SK-N-MC (cell line): Measurements from ENCODE around the gene STKLD1.

ENCODE experiments used
- EZH2 ChIP-seq: fragments of 200-600 bp; sonication (generic); IDR thresholded peaks from one replicate; pipeline ENCODE4 v1.6.1; 2017; ENCODE audit warnings: antibody characterized with exemption
- FOXP2 ChIP-seq: optimal IDR thresholded peaks from 2 replicates; pipeline ENCODE3; 2011; ENCODE audit warnings: mild to moderate bottlenecking, moderate library complexity; ENCODE audit not compliant: insufficient read depth; ENCODE audit errors: extremely low read length, control extremely low read depth
- POLR2AphosphoS5 ChIP-seq: IDR thresholded peaks from 2 replicates; pipeline ENCODE4 v1.6.1; 2012; ENCODE audit warnings: mild to moderate bottlenecking, low read depth, low read length, borderline replicate concordance

GRCh38 chr9:133448487-133448972, 72.4 kb downstream of the STKLD1 start:
- TF ChIP-seq EZH2: no peak
- no peak for TF ChIP-seq POLR2AphosphoS5
- no peak for TF ChIP-seq FOXP2
